GM18870 (cell line): Measurements from ENCODE around the gene NDUFA11.

ENCODE experiments used
- ATAC-seq: cut with Tn5 transposase; IDR thresholded peaks from one replicate; pipeline ENCODE4 v1.9.1; 2021; ENCODE audit warnings: moderate library complexity; ENCODE audit not compliant: unreplicated experiment

NDUFA11 gene

DNA sequence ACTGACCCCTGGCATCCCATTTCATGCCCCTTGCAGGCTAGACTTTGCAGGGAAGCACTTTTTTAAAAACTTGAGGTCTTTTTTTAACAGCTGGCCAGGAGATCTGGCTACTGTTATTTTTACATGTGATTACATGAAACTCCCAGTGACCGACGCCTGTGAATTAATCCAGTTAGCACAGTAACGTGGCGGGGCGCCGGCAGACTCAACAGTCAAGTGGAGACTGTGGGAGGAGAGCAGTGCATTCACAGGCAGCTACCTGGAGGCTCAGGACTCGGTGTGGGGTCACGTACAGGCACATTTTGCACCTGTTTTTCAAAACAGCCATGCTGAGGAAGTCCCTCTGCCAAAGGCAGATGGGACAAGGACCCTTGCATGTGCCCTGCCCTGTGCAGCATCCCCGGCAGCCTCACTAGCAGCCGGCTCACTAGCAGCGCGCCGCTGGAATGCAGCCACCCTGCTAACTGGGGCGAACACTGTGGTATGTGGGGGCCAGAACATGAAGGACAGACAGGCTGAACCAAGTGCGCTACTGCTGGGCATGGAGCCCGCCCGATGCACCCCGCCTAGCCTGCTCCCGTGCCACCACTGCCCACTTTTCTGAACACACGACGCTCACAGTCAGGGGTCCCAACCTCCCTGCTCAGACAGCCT is 29.1 kb upstream of the NDUFA11 start:
- no peak for ATAC-seq

DNA sequence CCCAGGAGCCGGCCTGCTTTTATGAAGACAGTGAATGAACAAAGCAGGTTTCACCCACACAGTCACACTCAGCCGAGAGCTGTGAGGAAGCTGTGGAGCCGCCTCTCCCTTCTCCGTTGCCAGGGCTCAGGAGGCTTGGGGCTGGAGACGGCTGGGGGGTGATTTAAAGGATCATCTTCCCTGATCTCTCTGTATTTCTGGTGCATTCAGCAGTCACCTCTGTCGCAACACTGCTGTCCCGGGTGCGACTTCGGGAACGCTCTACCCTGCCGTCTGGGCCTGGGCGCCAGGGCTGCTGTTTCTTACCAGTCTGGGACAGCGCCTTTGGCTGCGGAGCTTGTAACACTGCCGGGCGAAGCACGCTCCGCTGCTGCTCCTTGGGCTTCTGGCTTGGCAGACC is 28.6 kb upstream of the NDUFA11 start:
- no peak for ATAC-seq

GRCh38 chr19:5931251-5931650 is 27.7 kb upstream of the NDUFA11 start:
- no peak for ATAC-seq

GRCh38 chr19:5929625-5930024 is 26.0 kb upstream of the NDUFA11 start:
- no peak for ATAC-seq

DNA sequence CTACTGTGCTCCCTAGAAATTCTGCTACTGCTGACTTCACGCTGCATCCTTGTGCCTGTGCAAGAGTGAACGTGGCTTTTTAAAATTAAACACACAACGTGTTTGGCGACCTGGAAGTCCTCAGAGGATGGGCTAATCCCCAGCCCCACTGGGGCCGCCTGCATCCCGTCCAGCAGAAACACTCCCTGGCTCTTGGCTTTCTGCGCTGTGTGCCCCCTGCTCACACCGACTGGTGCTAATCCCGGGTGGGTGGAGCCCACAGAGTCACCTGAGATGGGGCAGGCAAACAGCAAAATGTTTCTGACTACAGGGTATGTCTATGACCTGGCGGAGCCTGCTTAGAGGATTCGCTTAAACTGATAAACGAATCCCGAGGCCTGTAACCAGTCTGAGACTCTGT is 25.6 kb upstream of the NDUFA11 start:
- no peak for ATAC-seq

DNA sequence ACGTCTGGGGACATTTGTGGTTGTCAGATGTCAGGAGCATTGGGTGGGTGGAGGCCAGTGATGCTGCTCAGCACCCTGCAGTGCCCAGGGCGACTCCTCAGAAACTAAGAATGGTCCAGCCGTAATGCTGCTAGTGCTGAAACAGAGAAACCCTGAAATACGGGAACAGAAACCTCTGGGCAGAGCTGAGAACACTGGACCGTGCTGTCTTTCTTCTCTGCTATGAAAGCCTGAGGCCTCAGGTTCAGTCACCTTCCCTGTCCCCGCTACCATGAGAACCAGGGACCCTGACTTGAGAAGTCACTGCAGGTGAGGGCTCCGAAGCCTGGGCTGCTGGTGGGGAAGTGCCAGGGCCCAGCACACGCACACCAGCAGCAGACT is 23.8 kb upstream of the NDUFA11 start:
- ATAC-seq: no peak

GRCh38 chr19:5926641-5927440 is 23.3 kb upstream of the NDUFA11 start:
- ATAC-seq: no peak

GRCh38 chr19:5925830-5926427 is 22.3 kb upstream of the NDUFA11 start:
- no peak for ATAC-seq

DNA sequence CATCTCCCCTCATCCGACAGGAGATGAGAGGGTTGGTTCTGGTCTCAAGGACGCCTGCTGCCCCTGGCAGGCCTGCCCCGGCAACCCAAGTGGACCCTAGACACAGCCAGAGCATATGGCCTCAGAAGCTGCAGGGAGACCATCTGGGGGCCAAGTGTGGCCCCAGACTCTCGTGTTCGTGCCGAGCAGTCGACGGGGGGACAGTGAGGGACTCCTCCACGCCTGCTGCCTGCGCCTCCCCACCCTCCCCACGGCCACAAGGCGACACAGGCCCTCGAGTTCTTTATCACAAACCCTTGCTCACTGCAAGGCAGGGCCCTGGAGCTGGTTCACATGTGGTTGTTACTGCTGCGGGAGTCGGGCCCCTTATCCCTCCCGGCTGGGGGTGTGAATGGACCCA is 19.8 kb upstream of the NDUFA11 start:
- no peak for ATAC-seq

GRCh38 chr19:5922161-5922545 is 18.6 kb upstream of the NDUFA11 start:
- ATAC-seq: no peak

- no peak for ATAC-seq
Observed at GRCh38 chr19:5921516-5922160, 18.0 kb upstream of the NDUFA11 start.

- ATAC-seq: no peak
Observed at GRCh38 chr19:5918463-5919079, 15.0 kb upstream of the NDUFA11 start.

DNA sequence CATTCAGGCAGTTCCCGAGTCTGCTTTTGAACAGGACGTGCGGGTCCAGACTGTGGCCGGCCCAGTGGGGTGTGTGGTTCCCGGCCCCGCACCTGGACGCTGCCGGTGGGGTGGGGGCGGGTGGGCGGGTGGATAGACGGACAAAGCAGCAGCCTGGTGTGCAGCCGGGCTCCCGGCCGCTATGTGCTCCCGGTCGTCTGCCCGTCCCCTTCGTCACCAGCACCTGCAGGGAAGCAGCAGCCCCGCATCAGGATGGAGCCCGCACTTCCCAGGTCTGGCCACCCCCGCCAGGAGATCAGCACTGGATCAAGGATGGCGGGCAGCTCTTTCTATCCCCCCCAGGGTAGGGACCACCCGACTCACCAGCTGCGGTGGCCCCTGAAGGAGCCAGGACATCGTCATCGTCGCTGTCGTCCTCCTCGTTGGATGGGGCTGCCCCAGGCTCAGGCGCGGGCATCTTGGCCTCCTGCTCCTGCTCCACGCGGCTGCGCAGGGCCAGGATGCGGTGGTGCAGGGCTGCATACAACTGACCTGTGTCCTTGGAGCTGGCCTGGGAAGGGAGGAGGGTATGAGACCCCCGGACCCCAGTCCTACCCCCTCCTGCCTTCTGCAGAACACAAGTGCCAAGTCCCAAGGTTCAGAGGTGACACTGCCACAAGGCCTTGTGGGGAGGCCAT is 14.0 kb upstream of the NDUFA11 start:
- no peak for ATAC-seq

DNA sequence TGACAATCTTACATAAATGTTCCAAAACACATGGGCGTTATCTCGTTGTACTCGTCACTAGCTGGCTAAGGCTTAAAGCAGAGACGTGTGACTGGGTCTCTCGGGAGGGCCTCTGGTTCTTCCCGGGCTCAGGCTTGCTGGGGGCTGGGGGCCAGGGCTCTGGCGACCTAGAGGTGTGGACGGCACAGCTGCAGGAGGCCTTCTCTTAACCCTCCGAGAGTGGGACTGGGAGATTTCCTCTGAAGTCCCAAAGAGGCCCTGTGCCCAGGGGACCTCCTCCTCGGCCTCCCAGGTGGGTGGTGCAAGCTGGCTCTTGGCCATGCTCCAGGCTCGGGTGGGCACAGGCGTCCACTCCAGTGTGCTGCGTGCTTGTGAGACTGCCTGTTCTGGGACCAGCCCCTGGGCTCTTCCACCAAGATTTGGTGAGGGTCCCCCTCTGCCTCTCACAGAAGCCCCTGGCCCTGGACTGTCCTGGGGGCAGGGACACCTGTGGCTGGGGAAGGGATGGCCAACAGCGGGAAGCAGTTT is 12.7 kb upstream of the NDUFA11 start:
- no peak for ATAC-seq

- ATAC-seq: no peak
Observed at GRCh38 chr19:5915782-5916165, 12.2 kb upstream of the NDUFA11 start.

DNA sequence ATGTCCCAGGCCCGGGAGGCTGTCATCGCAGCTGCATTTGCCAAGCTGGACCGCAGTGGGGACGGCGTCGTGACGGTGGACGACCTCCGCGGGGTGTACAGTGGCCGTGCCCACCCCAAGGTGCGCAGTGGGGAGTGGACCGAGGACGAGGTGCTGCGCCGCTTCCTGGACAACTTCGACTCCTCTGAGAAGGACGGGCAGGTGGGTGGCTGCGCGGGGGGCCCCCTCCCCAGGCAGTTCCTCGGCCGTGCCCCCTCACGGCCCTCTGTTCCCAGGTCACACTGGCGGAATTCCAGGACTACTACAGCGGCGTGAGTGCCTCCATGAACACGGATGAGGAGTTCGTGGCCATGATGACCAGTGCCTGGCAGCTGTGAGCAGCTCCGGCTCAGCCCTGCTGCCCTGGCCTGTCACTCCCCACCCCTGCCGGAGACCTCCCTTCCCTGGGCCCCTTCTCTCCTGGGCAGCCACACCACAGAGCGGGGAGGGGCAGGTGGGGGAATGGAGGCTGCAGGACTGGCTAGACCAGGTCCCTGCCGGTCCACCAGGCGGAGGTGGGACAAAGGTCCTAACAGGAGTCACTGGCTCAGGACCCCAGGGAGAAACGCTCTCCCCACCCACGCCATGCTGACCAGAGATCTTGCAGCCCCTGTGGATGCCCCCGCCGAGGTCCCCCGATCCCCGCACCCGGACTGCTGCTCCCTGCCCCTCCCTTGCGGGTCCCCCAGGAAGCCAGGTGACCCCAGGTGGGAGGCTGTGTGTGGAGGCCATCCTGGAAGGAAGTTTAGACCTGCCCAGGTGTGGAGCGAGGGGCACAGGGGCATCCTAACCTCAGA is 11.6 kb upstream of the NDUFA11 start:
- no peak for ATAC-seq

- no peak for ATAC-seq
Observed at GRCh38 chr19:5914358-5914774, 10.8 kb upstream of the NDUFA11 start.

DNA sequence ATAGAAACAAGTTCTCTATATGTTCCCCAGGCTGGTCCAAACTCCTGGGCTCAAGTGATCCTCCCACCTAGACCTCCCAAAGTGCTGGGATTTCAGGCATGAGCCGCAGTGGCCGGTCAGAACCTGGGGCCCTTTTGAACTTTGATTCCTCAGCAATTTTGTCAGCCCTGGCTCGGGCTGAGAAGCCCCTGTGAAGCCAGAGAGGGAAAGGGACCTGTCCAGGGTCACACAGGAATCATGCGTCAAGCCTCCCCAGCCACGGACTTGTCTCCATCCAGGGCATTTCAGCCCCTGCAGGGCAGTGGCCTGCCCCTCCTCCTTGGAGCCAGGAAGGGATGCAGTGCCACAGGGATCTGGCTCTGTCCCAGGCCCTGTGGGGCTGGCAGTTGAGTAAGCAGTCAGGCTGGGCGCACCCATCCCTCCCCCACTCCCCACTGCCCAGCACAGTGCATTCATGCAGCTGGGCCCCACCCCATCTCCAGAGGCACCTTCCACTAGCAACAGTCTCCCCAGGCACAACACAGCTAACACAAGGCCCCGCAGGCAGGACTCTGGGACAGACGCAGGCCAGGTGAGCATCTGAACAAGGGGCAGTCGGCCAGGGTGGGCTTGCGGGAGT is 10.3 kb upstream of the NDUFA11 start, which contains the start of gene CAPS:
TSS of gene CAPS (plus strand) at position 516 of the 619 bp plus-strand sequence. CDS start 153 bp downstream, outside the sequence.
- ATAC-seq: no peak

DNA sequence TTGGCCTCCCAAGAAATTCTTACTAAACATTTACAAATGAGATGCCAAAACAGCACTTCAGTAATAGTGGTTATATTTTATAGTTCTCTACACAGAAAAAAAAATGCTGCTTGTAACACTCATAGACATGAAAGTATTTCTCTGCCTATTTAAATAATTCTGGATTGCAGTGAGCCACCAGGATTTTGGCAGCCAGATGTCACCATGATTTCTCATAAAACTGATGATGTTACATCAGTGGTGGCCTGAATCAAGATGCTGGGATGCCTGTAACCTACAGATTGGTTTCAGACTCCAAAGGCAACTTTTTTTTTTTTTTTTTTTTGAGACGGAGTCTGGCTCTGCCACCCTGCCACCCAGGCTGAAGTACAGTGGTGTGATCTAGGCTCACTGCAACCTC is 7.8 kb upstream of the NDUFA11 start:
- ATAC-seq: no peak
